Esophagus squamous epithelium (tissue), 4 donors: ENCODE results near the gene TTYH3.

Experiments
- POLR2A ChIP-seq, 4 donors: fragments of 450-650 bp; IDR thresholded peaks; one replicate each; pipeline ENCODE4 v1.6.1; 2017; ENCODE audit warnings: antibody characterized with exemption in 4 of 4, mild to moderate bottlenecking in 4 of 4, moderate library complexity in 3 of 4
- TF ChIP-seq, protein P1 (sequence below), 6 experiments: fragments of 450-650 bp in 4 of 6; fragments of 200-600 bp in 2 of 6; sonication (generic) in 2 of 6; IDR thresholded peaks; one replicate each; pipeline ENCODE4 v1.5.1; 2016 to 2019; ENCODE audit warnings: antibody characterized with exemption in 6 of 6, mild to moderate bottlenecking in 4 of 6, moderate library complexity in 4 of 6

GRCh38 chr7:2644220-2644561 is 12.4 kb downstream of the TTYH3 start:
- TF ChIP-seq, protein P1, sequence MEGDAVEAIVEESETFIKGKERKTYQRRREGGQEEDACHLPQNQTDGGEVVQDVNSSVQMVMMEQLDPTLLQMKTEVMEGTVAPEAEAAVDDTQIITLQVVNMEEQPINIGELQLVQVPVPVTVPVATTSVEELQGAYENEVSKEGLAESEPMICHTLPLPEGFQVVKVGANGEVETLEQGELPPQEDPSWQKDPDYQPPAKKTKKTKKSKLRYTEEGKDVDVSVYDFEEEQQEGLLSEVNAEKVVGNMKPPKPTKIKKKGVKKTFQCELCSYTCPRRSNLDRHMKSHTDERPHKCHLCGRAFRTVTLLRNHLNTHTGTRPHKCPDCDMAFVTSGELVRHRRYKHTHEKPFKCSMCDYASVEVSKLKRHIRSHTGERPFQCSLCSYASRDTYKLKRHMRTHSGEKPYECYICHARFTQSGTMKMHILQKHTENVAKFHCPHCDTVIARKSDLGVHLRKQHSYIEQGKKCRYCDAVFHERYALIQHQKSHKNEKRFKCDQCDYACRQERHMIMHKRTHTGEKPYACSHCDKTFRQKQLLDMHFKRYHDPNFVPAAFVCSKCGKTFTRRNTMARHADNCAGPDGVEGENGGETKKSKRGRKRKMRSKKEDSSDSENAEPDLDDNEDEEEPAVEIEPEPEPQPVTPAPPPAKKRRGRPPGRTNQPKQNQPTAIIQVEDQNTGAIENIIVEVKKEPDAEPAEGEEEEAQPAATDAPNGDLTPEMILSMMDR (IDR thresholded peaks at IDR 0.05) = no peak
- TF ChIP-seq POLR2A (IDR thresholded peaks at IDR 0.05) = no peak
